Endothelial cell of umbilical vein (primary cell): ENCODE results near the gene AASDHPPT.

ENCODE experiments used
- CTCF ChIP-seq, 2 donors: IDR thresholded peaks; 1 replicate in 1 of 2; 2 replicates in 1 of 2; pipeline ENCODE4 v1.5.1; 2011; ENCODE audit warnings: low read length in 2 of 2, mild to moderate bottlenecking in 2 of 2, moderate library complexity in 2 of 2, control low read depth in 1 of 2, inconsistent platforms in 1 of 2, low read depth in 1 of 2; ENCODE audit not compliant: insufficient read depth in 1 of 2; ENCODE audit errors: extremely low read depth in 1 of 2
- FOS ChIP-seq: IDR thresholded peaks from 2 replicates; pipeline ENCODE4 v1.6.1; 2011; ENCODE audit warnings: mild to moderate bottlenecking, low read length, moderate library complexity, borderline replicate concordance; ENCODE audit not compliant: insufficient read depth
- JUN ChIP-seq: IDR thresholded peaks from 2 replicates; pipeline ENCODE4 v1.6.1; 2011; ENCODE audit warnings: borderline replicate concordance, low read depth; ENCODE audit not compliant: insufficient read length, insufficient read depth
- POLR2A ChIP-seq: IDR thresholded peaks from 2 replicates; pipeline ENCODE4 v1.6.1; 2012; ENCODE audit warnings: low read depth, mild to moderate bottlenecking, control low read depth, low read length

DNA sequence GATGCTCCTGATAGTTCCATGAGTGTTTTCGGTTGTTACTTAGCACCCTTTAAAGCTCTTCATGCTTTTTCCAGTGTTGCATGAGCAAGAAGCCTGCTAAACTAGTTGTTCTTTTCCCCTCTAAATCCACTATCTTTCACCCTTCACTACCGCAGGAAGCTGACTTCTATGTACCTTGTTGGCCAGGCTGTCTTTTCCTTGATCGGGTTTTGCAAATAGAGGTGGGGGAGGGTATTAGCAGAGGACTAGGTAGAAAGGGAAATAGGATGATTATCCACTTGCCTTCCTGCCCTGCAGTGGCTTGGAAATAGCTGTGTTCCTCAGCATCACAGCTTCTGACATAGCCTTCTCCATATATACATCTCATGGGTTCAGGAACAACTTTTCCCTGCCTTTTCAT lies 23.9 kb downstream of the AASDHPPT start:
- no peak for TF ChIP-seq POLR2A
- TF ChIP-seq CTCF (IDR thresholded peaks at IDR 0.05; ENCODE audit: extremely low read depth in 1 of 2, insufficient read depth in 1 of 2, low read depth in 1 of 2, low read length in 2 of 2) = no peak
- no peak for TF ChIP-seq JUN
- TF ChIP-seq FOS = no peak
